HepG2 (cell line): ENCODE data around the gene SLC6A12. TPM values are rescaled to one million over a fixed set of nuclear protein-coding genes. Genes with fewer than 3 reads are reported as not detected.

Source experiments
- CHCHD3 ChIP-seq: sonication (generic); formaldehyde crosslinking; IDR thresholded peaks from 2 replicates; pipeline ENCODE4 v1.8.0; 2022; ENCODE audit warnings: mild to moderate bottlenecking, missing genetic modification reagents, moderate library complexity
- CTCF ChIP-seq: sonication (generic); formaldehyde crosslinking; IDR thresholded peaks from 2 replicates; pipeline ENCODE4 v1.5.0; 2020; ENCODE audit warnings: mild to moderate bottlenecking, missing genetic modification reagents, moderate library complexity
- DMAP1 ChIP-seq: IDR thresholded peaks from 2 replicates; pipeline ENCODE4 v1.6.1; 2016
- HNF4G ChIP-seq, 2 experiments: sonication (generic) in 1 of 2; formaldehyde crosslinking in 1 of 2; IDR thresholded peaks; 2 replicates each; pipeline versions ENCODE4 v1.4.0 to v1.6.1; 2011 to 2020; ENCODE audit warnings: borderline replicate concordance in 2 of 2, low read depth in 2 of 2, mild to moderate bottlenecking in 2 of 2, low read length in 1 of 2, missing genetic modification reagents in 1 of 2, moderate library complexity in 1 of 2
- JARID2 ChIP-seq: sonication (generic); formaldehyde crosslinking; IDR thresholded peaks from 2 replicates; pipeline ENCODE4 v1.8.1; 2023; ENCODE audit warnings: missing genetic modification reagents, inconsistent platforms; ENCODE audit not compliant: insufficient replicate concordance
- MAFG ChIP-seq: sonication (generic); formaldehyde crosslinking; IDR thresholded peaks from 2 replicates; pipeline ENCODE4 v1.5.1; 2020; ENCODE audit warnings: mild to moderate bottlenecking, missing genetic modification reagents
- RFX5 ChIP-seq: IDR thresholded peaks from 2 replicates; pipeline ENCODE4 v1.6.1; 2011; ENCODE audit warnings: low read depth, low read length, improper control_type of control experiment
- SMC3 ChIP-seq: IDR thresholded peaks from 2 replicates; pipeline ENCODE4 v1.6.1; 2011; ENCODE audit warnings: low read length, improper control_type of control experiment
- SP5 ChIP-seq: IDR thresholded peaks from 2 replicates; pipeline ENCODE4 v1.6.1; 2016; ENCODE audit warnings: low read depth, borderline replicate concordance
- THAP11 ChIP-seq: IDR thresholded peaks from 2 replicates; pipeline ENCODE4 v1.6.1; 2016; ENCODE audit warnings: missing biosample characterization, missing genetic modification reagents
- USF2 ChIP-seq, 2 experiments: sonication (generic) in 1 of 2; formaldehyde crosslinking in 1 of 2; IDR thresholded peaks; 2 replicates each; pipeline versions ENCODE4 v1.5.1 to v1.6.1; 2011 to 2020; ENCODE audit warnings: borderline replicate concordance in 1 of 2, low read depth in 1 of 2, low read length in 1 of 2, mild to moderate bottlenecking in 1 of 2, missing genetic modification reagents in 1 of 2, moderate library complexity in 1 of 2
- ZMYM3 ChIP-seq: sonication (generic); formaldehyde crosslinking; IDR thresholded peaks from 2 replicates; pipeline ENCODE4 v1.5.1; 2020; ENCODE audit warnings: mild to moderate bottlenecking, missing genetic modification reagents
- ZNF235 ChIP-seq: sonication (generic); formaldehyde crosslinking; IDR thresholded peaks from 2 replicates; pipeline ENCODE4 v1.8.1; 2023; ENCODE audit warnings: mild to moderate bottlenecking, missing genetic modification reagents, borderline replicate concordance
- ZNF513 ChIP-seq: sonication (generic); formaldehyde crosslinking; conservative IDR thresholded peaks from 2 replicates; pipeline ENCODE4 v1.5.0; 2020; ENCODE audit warnings: missing genetic modification reagents
- ZNF580 ChIP-seq: IDR thresholded peaks from 2 replicates; pipeline ENCODE4 v1.6.1; 2016; ENCODE audit warnings: low read depth, borderline replicate concordance
- ZNF800 ChIP-seq: sonication (generic); formaldehyde crosslinking; IDR thresholded peaks from 2 replicates; pipeline ENCODE4 v1.4.0; 2020; ENCODE audit warnings: missing genetic modification reagents
- ZNF850 ChIP-seq: sonication (generic); formaldehyde crosslinking; conservative IDR thresholded peaks from 2 replicates; pipeline ENCODE4 v1.9.0; 2021; ENCODE audit warnings: mild to moderate bottlenecking, missing genetic modification reagents
- ZUFSP ChIP-seq: sonication (generic); formaldehyde crosslinking; IDR thresholded peaks from 2 replicates; pipeline ENCODE4 v1.9.0; 2021; ENCODE audit warnings: missing genetic modification reagents, mild to moderate bottlenecking, borderline replicate concordance
- polyA plus RNA-seq, 8 experiments: library from polyadenylated mRNA; depleted of rRNA in 3 of 8; stranded (reverse) in 7 of 8; unstranded in 1 of 8; fragments of >200 nt; fragmentation: Illumina TruSeq in 4 of 8; extraction: Trizol in 4 of 8; gene quantifications; 2 replicates each; pipeline versions ENCODE4 v1.2.1 to v1.2.3, GENCODE V29; 2011 to 2016; ENCODE audit warnings: low read depth in 4 of 8, missing spikeins in 1 of 8, mixed read lengths in 1 of 8; ENCODE audit not compliant: insufficient read depth in 1 of 8
- total RNA-seq, 5 experiments: library from RNA; depleted of rRNA; stranded (reverse); fragments of >200 nt; fragmentation: Illumina TruSeq; extraction: Trizol; gene quantifications; 2 replicates each; pipeline ENCODE4 v1.2.3, GENCODE V29; 2016; ENCODE audit warnings: low read depth in 1 of 5

The SLC6A12 gene
- total and polyA plus RNA-seq, 2 of the 13 experiments (the other 11 are each of a cell fraction or from before 2014, with no cell fraction given): 3.7 to 18.8 TPM

- TF ChIP-seq ZNF800 (CRISPR knock-in tag): no peak
- TF ChIP-seq SMC3: no peak
- no peak for TF ChIP-seq THAP11 (CRISPR knock-in tag)
- TF ChIP-seq ZNF235 (CRISPR knock-in tag): no peak
- TF ChIP-seq ZUFSP (CRISPR knock-in tag): no peak
- no peak for TF ChIP-seq ZNF850 (CRISPR knock-in tag)
- peak; percentile 76; the same call in 1 of the 2 replicates for TF ChIP-seq SP5 (CRISPR knock-in tag)
- peak; percentile 54 for TF ChIP-seq HNF4G (IDR thresholded peaks at IDR 0.05; ENCODE audit: borderline replicate concordance, low read depth, low read length)
- TF ChIP-seq HNF4G (CRISPR knock-in tag; IDR thresholded peaks at IDR 0.05; ENCODE audit: borderline replicate concordance, low read depth): no peak
- peak; percentile 94 for TF ChIP-seq MAFG (CRISPR knock-in tag)
- no peak for TF ChIP-seq USF2 (IDR thresholded peaks at IDR 0.05; ENCODE audit: low read depth, low read length)
- TF ChIP-seq USF2 (CRISPR knock-in tag; IDR thresholded peaks at IDR 0.05; ENCODE audit: borderline replicate concordance): no peak
- TF ChIP-seq CHCHD3 (CRISPR knock-in tag): no peak
- peak; percentile 60; the same call in 1 of the 2 replicates for TF ChIP-seq ZMYM3 (CRISPR knock-in tag)
- no peak; the same call in 1 of the 2 replicates for TF ChIP-seq DMAP1 (CRISPR knock-in tag)
- peak; percentile 29; the same call in 1 of the 2 replicates for TF ChIP-seq CTCF
- no peak for TF ChIP-seq ZNF513 (CRISPR knock-in tag)
- peak; percentile 59; the same call in 1 of the 2 replicates for TF ChIP-seq RFX5
- TF ChIP-seq ZNF580 (CRISPR knock-in tag): no peak
- no peak for TF ChIP-seq JARID2 (CRISPR knock-in tag)
Observed at GRCh38 chr12:143964-144649, 69.8 kb downstream of the SLC6A12 start (continued).
